RWPE1 (cell line): ENCODE measurements around the gene LMOD2.

Experiments
- CTCF ChIA-PET: fragments of 350-600 bp; sonication (Branson Sonifier 250); formaldehyde crosslinking; extraction: SDS; loops from one replicate; lab custom pipeline; 2021; lab: Yijun Ruan, JAX
- POLR2A ChIA-PET: fragments of 400-600 bp; formaldehyde crosslinking; extraction: SDS; loops from one replicate; lab custom pipeline; 2020; ENCODE audit warnings: antibody characterized with exemption; ENCODE audit not compliant: low non-redundant PET; lab: Yijun Ruan, JAX
- DNase-seq: peaks from one replicate; pipeline ENCODE4 v3.0.0; 2012; ENCODE audit warnings: low spot score
- H3K27ac ChIP-seq: fragments of 450-650 bp; 2 replicates; pipeline ENCODE4 v1.5.1; 2017
- CTCF ChIP-seq: fragments of 450-650 bp; conservative IDR thresholded peaks from 2 replicates; pipeline ENCODE4 v1.5.1; 2017; ENCODE audit warnings: low read depth, mild to moderate bottlenecking

The LMOD2 gene

GRCh38 chr7:123637878-123638277 is 17.8 kb upstream of the LMOD2 start:
- POLR2A ChIA-PET, result no interaction called here
- DNase-seq, result no peak
- H3K27ac ChIP-seq, result no peak overlapping the region
- CTCF ChIA-PET, result interaction anchor here (0.6 to 1.1 kb wide), 2 partner anchors 63 to 234 kb away, joined by 4 read pairs; no protein-coding TSS in a partner anchor
- no peak for TF ChIP-seq CTCF

GRCh38 chr7:123639631-123640030 is 16.0 kb upstream of the LMOD2 start:
- H3K27ac ChIP-seq, result no peak overlapping the region
- POLR2A ChIA-PET, result no interaction called here
- no peak for DNase-seq
- CTCF ChIA-PET, result no interaction called here
- TF ChIP-seq CTCF, result no peak

- ChIA-PET CTCF (no interaction called here), POLR2A (no interaction called here)
- TF ChIP-seq CTCF, result no peak
- no peak for DNase-seq
- H3K27ac ChIP-seq, result no peak overlapping the region
Measured at GRCh38 chr7:123640583-123640982, 15.1 kb upstream of the LMOD2 start.

- ChIA-PET CTCF (no interaction called here), POLR2A (no interaction called here)
- no peak for TF ChIP-seq CTCF
Measured at GRCh38 chr7:123641901-123642300, 13.8 kb upstream of the LMOD2 start.

GRCh38 chr7:123643495-123644441 is 11.9 kb upstream of the LMOD2 start:
- POLR2A ChIA-PET, result no interaction called here
- CTCF ChIA-PET, result interaction anchor here (0.6 to 0.9 kb wide), 2 partner anchors 8 to 1946 kb away, joined by 3 read pairs; no protein-coding TSS in a partner anchor
- H3K27ac ChIP-seq, result no peak overlapping the region
- peak; percentile 40 for DNase-seq
- no peak for TF ChIP-seq CTCF

More at GRCh38 chr7:123641901-123642300, 13.8 kb upstream of the LMOD2 start:
- DNase-seq, result no peak
- H3K27ac ChIP-seq, result no peak overlapping the region

GRCh38 chr7:123645516-123645915 is 10.2 kb upstream of the LMOD2 start:
- ChIA-PET CTCF (interaction anchor here (0.6 to 1.1 kb wide), 2 partner anchors 37 to 160 kb away, joined by 3 read pairs; no protein-coding TSS in a partner anchor), POLR2A (no interaction called here)
- TF ChIP-seq CTCF, result no peak
- no peak overlapping the region for H3K27ac ChIP-seq
- no peak for DNase-seq
